Cardiac muscle cell (in vitro differentiated cells and primary cell): ENCODE measurements around the gene GSK3A. TPM values are rescaled to one million over a fixed set of nuclear protein-coding genes. Genes with fewer than 3 reads are reported as not detected.

Experiments
- DNase-seq, 2 donors: peaks; one replicate each; pipeline versions ENCODE4 v3.0.0 to v3.0.0-alpha.2; 2010 to 2017; ENCODE audit warnings: low read depth in 1 of 2, low spot score in 1 of 2
- H3K27ac ChIP-seq: fragments of 200-600 bp; sonication (generic); 2 replicates; pipeline ENCODE4 v1.5.1; 2016
- H3K27me3 ChIP-seq: fragments of 200-600 bp; sonication (generic); 2 replicates; pipeline ENCODE4 v1.6.0; 2016; ENCODE audit warnings: control low read depth
- H3K36me3 ChIP-seq: fragments of 200-600 bp; sonication (generic); 2 replicates; pipeline ENCODE4 v1.5.1; 2016; ENCODE audit warnings: control low read depth
- H3K4me1 ChIP-seq: fragments of 200-600 bp; sonication (generic); 2 replicates; pipeline ENCODE4 v1.8.1; 2017; ENCODE audit warnings: low read depth, mild to moderate bottlenecking, mixed run types
- H3K4me3 ChIP-seq: fragments of 200-600 bp; sonication (generic); 2 replicates; pipeline ENCODE4 v1.5.1; 2016; ENCODE audit warnings: mild to moderate bottlenecking
- H3K9me3 ChIP-seq: fragments of 200-600 bp; sonication (generic); 2 replicates; pipeline ENCODE4 v1.5.1; 2017; ENCODE audit warnings: low read depth, mild to moderate bottlenecking, control low read depth
- polyA plus RNA-seq: library from polyadenylated mRNA; unstranded; fragments of >200 nt; fragmentation: Nextera tagmentation; extraction: Ambion mirVana; gene quantifications from 2 replicates; pipeline ENCODE4 v1.2.1, GENCODE V29; 2016
- total RNA-seq: library from RNA; depleted of rRNA; stranded (reverse); fragments of >200 nt; gene quantifications from 2 replicates; pipeline ENCODE4 v1.2.3, GENCODE V29; 2016
- TF ChIP-seq, protein P1 (sequence below): IDR thresholded peaks from 2 replicates; pipeline ENCODE4 v1.5.1; 2012; ENCODE audit warnings: low read depth, mild to moderate bottlenecking, low read length

The GSK3A gene
- total and polyA plus RNA-seq, 2 experiments from 2014 or later, result 28.0 to 40.2 TPM

DNA sequence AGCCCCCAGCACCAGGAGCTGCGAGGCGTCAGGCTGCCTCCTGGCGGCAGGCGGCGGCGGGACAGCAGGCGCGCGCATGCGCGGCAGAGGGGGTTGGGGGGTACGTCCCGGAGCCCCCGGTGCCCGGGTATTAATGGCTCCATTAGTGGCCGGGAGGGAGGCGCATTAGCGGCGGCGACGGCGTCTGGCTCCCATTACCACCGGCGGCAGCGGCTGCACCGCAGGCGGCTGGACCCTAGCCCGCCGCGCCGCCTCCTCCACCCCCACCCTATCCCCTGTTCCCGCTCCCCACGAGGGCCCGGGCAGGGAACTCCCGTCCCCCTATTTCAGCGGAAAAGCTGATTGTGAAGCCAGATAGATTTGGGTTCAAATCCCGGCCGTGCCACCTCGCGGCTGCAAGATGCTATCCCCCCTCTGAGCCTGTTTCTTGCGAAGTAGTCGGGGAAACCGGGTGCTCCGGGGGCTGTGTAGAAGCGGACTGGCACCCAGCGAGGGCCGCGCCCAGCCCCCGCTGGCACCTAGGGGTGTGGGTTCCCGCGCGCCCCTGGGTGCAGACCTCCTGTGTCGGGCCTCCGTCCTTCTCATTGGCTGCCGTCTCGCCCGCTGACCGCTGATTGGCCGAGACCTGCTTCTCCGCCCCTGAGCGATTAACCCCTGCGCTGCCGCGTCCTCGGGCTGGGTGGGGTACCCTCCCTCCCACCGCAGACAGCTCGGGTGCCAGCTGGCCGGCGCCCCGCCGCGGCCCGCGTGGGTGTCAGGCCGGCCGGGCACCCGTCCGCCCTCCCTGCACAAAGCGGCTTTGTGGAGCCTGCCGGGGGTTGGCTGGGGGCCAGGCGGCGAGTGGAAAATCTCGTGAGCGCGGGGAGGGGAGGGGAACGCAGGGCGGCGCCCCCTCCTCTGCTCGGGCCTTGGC lies 37.8 kb upstream of the GSK3A start:
- H3K27me3 ChIP-seq, result no peaks in the 10 kb centered on the region
- peaks cover 48% of the 10 kb centered on the region for H3K4me1 ChIP-seq
- H3K4me3 ChIP-seq, result peak overlapping the region; percentile 91
- peak overlapping the region; percentile 81 for H3K27ac ChIP-seq
- H3K36me3 ChIP-seq, result no peaks in the 10 kb centered on the region
- H3K9me3 ChIP-seq, result no peaks in the 10 kb centered on the region
- TF ChIP-seq, protein P1, sequence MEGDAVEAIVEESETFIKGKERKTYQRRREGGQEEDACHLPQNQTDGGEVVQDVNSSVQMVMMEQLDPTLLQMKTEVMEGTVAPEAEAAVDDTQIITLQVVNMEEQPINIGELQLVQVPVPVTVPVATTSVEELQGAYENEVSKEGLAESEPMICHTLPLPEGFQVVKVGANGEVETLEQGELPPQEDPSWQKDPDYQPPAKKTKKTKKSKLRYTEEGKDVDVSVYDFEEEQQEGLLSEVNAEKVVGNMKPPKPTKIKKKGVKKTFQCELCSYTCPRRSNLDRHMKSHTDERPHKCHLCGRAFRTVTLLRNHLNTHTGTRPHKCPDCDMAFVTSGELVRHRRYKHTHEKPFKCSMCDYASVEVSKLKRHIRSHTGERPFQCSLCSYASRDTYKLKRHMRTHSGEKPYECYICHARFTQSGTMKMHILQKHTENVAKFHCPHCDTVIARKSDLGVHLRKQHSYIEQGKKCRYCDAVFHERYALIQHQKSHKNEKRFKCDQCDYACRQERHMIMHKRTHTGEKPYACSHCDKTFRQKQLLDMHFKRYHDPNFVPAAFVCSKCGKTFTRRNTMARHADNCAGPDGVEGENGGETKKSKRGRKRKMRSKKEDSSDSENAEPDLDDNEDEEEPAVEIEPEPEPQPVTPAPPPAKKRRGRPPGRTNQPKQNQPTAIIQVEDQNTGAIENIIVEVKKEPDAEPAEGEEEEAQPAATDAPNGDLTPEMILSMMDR, result peak; percentile 89
- peak; percentile 93 to 94 for DNase-seq

DNA sequence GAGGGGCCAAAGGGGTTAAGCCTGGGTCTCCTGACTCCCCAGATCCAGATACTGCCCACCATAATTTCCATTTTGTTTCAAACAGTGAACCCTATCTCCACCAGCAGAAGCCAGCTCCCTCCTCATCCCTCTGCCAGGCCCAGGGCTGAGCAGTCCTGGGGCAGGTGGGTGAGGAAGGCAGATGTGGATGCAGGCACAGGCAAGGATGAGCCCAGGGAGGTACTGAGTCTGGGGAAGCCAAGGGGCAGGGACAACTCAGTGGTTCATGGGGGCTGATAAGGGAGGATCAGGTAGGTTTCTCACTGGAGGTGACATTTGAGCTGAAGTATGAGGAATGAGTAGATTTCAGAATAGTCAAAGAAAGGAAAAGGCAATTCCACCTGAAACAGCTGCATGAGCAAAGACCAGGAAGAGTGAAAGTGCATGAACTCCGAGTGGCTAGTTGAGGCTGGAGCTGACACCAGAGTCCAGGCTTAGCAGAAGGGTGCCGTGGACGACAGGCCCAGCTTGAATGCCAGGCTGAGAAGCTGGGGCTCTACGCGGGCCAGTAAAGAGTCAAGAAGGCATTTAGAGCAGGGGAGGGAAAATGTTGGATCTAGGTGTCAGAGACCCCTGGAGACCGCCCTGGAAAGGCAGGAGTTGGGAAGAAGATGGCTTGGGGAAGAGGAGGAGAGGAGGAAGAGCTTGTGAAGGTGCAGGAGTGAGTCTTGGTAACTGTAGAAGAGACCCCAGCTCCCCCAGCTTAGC lies 36.9 kb upstream of the GSK3A start:
- no peak for DNase-seq
- H3K36me3 ChIP-seq, result no peaks in the 10 kb centered on the region
- TF ChIP-seq, protein P1, result no peak
- no peaks in the 10 kb centered on the region for H3K9me3 ChIP-seq
- peak overlapping the region; percentile 81 for H3K27ac ChIP-seq
- peak overlapping the region; percentile 91 for H3K4me3 ChIP-seq
- H3K4me1 ChIP-seq, result peaks cover 45% of the 10 kb centered on the region
- no peaks in the 10 kb centered on the region for H3K27me3 ChIP-seq

DNA sequence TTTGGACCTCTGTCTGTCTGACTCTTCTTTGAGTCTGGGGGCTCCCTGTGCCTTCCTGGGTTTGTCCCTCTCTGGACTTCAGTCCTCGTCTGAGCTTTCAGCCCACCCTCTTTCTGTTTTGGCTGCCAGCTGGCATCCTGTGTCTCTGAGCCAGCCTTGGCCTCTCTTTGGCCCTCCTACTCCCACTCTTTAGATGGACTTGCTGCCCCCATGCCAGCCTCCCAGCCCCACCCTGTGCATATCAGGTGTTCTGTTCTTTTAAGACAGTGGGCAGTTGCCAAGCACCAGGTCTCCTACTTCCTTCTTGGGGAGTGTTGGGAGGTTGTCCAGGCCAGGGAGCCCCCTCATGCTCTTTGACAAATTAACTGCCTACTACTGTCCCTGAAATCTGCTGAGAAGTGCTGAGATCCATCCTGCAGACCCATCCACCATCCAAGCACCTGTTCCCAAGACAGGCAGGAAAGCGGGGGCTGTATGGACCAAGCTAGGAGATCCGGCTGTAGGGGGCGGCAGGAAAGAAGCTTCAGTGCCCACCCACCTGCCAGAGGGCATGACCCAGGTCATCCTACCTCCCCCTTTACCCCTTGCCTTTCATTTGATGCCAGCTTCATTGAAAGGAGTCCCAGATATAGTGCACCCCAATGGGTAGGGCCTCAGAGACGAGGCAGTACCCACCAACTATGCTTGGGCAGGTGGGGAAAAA lies 36.2 kb upstream of the GSK3A start:
- H3K9me3 ChIP-seq, result no peaks in the 10 kb centered on the region
- peak overlapping the region; percentile 81 for H3K27ac ChIP-seq
- peaks cover 45% of the 10 kb centered on the region for H3K4me1 ChIP-seq
- TF ChIP-seq, protein P1, result no peak
- no peaks in the 10 kb centered on the region for H3K27me3 ChIP-seq
- no peak overlapping the region for H3K4me3 ChIP-seq
- no peaks in the 10 kb centered on the region for H3K36me3 ChIP-seq
- DNase-seq, result no peak

DNA sequence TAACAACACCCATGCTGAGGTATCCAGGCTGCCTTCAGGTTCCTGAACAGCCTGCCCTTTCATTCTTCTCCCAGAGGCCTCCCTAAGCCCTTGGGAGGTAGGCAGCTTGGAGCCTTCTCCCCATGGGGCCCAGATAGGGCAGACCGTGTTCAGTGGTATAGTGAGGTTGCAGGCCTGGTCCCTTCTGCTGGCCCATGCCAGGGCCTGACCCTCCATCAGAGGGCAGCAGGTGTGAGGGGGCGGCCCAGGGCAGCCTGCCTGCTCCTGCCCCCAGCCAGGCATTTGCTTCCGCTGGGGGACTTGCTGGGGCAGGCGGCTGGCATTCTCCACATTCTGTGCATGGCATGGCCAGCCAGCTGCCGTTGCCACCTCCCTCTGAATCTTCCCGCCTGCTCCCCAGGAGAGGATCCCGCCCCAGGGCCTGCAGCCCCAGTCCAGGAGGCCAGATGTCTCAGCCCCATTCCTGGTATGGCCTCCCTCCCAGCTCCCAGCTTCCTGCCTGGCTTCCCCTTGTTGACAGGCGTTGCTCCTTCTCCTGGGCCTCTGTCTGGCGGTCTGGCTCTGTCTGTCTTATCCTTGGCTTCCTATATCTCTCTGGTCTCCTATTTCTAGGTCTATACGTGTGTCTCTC lies 35.5 kb upstream of the GSK3A start:
- H3K27ac ChIP-seq, result peak overlapping the region; percentile 81
- H3K27me3 ChIP-seq, result no peaks in the 10 kb centered on the region
- peaks cover 41% of the 10 kb centered on the region for H3K4me1 ChIP-seq
- H3K4me3 ChIP-seq, result no peak overlapping the region
- no peaks in the 10 kb centered on the region for H3K9me3 ChIP-seq
- no peaks in the 10 kb centered on the region for H3K36me3 ChIP-seq
- peak in 1 of 2 donors; percentile 66 for DNase-seq
- TF ChIP-seq, protein P1, result no peak

DNA sequence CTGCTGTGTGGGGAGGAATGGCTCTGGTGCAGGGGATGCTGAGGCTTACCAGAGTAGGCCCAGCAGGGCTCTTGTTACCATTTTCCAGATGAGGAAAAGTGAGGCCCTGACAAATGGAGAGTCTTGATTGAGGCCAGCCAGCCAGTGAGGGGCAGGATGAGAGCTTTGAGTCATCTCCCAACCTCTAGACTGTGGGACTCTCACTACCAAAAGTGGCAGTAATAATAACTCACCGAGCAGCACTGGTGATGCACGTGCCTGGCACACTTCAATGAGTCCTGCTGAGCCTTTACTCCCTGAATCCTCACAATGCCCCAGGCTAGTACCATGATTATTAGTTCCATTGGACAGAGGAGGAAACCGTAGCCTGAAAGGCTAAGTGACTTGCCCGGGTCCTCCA lies 34.4 kb upstream of the GSK3A start:
- TF ChIP-seq, protein P1, result no peak
- Histone ChIP-seq H3K27ac (no peak overlapping the region), H3K36me3 (no peaks in the 10 kb centered on the region), H3K27me3 (no peaks in the 10 kb centered on the region), H3K9me3 (no peaks in the 10 kb centered on the region), H3K4me3 (no peak overlapping the region), H3K4me1 (peaks cover 29% of the 10 kb centered on the region)
- DNase-seq, result no peak
